ENCODE results near the gene DTWD1. TPM values are rescaled to one million over a fixed set of nuclear protein-coding genes. Genes with fewer than 3 reads are reported as not detected.

Gene DTWD1
- total RNA-seq, 4 donors from 2014 or later: 22.6 to 98.1 (median 71.5) TPM

GRCh38 chr15:49625460-49626036, 4.7 kb downstream of the DTWD1 start:
- H3K4me1 ChIP-seq: no peaks in the 10 kb centered on the region
- no peak overlapping the region for H3K4me3 ChIP-seq
- no peaks in the 10 kb centered on the region for H3K27me3 ChIP-seq
- H3K36me3 ChIP-seq: no peaks in the 10 kb centered on the region
- H3K27ac ChIP-seq: no peak overlapping the region
- no peak for TF ChIP-seq POLR2A (IDR thresholded peaks at IDR 0.05)
- TF ChIP-seq CTCF (IDR thresholded peaks at IDR 0.05): no peak
- intact Hi-C loops (cut with DNase I; ENCODE audit: low total_unique reads): no loop called here
- peaks cover 0 to 6% of the 10 kb centered on the region in 2 donors for H3K9me3 ChIP-seq
- no peak for DNase-seq

DNA sequence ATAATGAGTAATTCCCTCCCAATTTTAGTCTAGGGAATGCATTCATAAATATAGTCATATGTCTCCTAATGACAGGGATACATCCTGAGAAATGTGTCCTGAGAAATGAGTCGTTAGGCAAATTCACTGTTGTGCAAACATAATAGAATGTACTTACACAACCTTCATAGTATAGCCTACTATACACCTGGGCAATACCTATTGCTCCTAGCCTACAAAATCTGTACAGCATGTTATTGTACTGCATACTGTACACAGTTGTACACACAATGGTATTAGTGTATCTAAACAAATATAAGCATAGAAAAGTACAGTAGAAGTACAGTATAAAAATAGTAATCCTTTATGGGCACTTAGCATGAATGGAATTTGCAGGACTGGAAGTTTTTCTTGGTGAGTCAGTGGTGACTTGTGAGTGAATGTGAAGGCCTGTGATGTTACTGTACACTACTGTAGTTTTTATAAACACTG, 6.6 kb downstream of the DTWD1 start:
- Histone ChIP-seq H3K9me3 (peaks cover 0 to 6% of the 10 kb centered on the region in 2 donors), H3K4me3 (no peak overlapping the region), H3K27ac (no peak overlapping the region), H3K27me3 (no peaks in the 10 kb centered on the region), H3K36me3 (no peaks in the 10 kb centered on the region), H3K4me1 (no peaks in the 10 kb centered on the region)
- intact Hi-C loops (cut with DNase I; ENCODE audit: low total_unique reads): no loop called here
- TF ChIP-seq CTCF (IDR thresholded peaks at IDR 0.05) (no peak), POLR2A (IDR thresholded peaks at IDR 0.05) (no peak)
- DNase-seq: no peak

- H3K9me3 ChIP-seq: peaks cover 0 to 6% of the 10 kb centered on the region in 2 donors
- intact Hi-C loops (cut with DNase I; ENCODE audit: low total_unique reads): no loop called here
- no peaks in the 10 kb centered on the region for H3K27me3 ChIP-seq
- TF ChIP-seq CTCF (IDR thresholded peaks at IDR 0.05) (no peak), POLR2A (IDR thresholded peaks at IDR 0.05) (no peak)
- no peaks in the 10 kb centered on the region for H3K4me1 ChIP-seq
- no peak overlapping the region for H3K27ac ChIP-seq
- H3K4me3 ChIP-seq: no peak overlapping the region
- no peak for DNase-seq
- no peaks in the 10 kb centered on the region for H3K36me3 ChIP-seq
Measured at GRCh38 chr15:49628379-49628778, 7.5 kb downstream of the DTWD1 start.

DNA sequence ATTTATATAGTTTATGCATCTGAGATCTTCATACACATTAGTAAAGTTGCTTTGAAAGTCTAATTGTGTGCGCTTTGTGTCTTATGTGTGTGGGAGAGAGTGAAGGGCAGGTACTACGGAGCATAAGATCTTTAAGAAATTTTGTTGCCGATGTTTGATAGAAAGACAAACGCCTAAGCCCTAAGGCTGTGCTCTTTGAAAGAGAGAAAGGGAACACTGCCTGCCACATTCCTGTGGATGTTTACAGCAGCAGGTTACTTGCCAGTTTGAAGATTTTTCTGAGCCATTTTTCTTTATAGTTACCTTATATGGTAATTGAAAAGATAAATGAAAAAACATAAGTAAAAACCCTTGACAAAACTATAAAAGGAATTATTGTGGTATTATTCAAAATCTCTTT, 17.0 kb downstream of the DTWD1 start:
- Histone ChIP-seq H3K27ac (peak overlapping the region; percentile 39 to 47), H3K36me3 (no peaks in the 10 kb centered on the region), H3K27me3 (no peaks in the 10 kb centered on the region), H3K4me1 (no peaks in the 10 kb centered on the region), H3K9me3 (no peaks in the 10 kb centered on the region), H3K4me3 (no peak overlapping the region)
- TF ChIP-seq CTCF (IDR thresholded peaks at IDR 0.05) (no peak), POLR2A (IDR thresholded peaks at IDR 0.05) (no peak)
- no peak for DNase-seq
- intact Hi-C loops (cut with DNase I; ENCODE audit: low total_unique reads): no loop called here

- Histone ChIP-seq H3K4me1 (no peaks in the 10 kb centered on the region), H3K9me3 (no peaks in the 10 kb centered on the region), H3K4me3 (no peak overlapping the region), H3K36me3 (no peaks in the 10 kb centered on the region), H3K27me3 (no peaks in the 10 kb centered on the region), H3K27ac (peak overlapping the region; percentile 67 to 71)
- peak in 1 of 2 donors; percentile 31 for DNase-seq
- TF ChIP-seq POLR2A (IDR thresholded peaks at IDR 0.05) (no peak), CTCF (IDR thresholded peaks at IDR 0.05) (no peak)
- intact Hi-C loops (cut with DNase I; ENCODE audit: low total_unique reads): no loop called here
Measured at GRCh38 chr15:49644364-49644794, 23.5 kb downstream of the DTWD1 start.
